Hindlimb muscle (tissue), 1 donor: ENCODE data around the gene SEMA4C. TPM values are rescaled to one million over a fixed set of nuclear protein-coding genes. Genes with fewer than 3 reads are reported as not detected.
"Not testable (repeated sequence)": the region's sequence is repeated elsewhere in the genome, so short reads cannot be mapped to it uniquely, and the experiment has no call there.

ENCODE experiments used
- DNase-seq: peaks from one replicate; pipeline ENCODE4 v3.0.0-alpha.2; 2013
- polyA plus RNA-seq: library from polyadenylated mRNA; unstranded; fragments of 120-200 nt; gene quantifications from one replicate; pipeline ENCODE4 v1.2.1, GENCODE V29; 2013; ENCODE audit not compliant: insufficient read length

Gene SEMA4C
- polyA plus RNA-seq, 1 donor, result 38.8 TPM

DNA sequence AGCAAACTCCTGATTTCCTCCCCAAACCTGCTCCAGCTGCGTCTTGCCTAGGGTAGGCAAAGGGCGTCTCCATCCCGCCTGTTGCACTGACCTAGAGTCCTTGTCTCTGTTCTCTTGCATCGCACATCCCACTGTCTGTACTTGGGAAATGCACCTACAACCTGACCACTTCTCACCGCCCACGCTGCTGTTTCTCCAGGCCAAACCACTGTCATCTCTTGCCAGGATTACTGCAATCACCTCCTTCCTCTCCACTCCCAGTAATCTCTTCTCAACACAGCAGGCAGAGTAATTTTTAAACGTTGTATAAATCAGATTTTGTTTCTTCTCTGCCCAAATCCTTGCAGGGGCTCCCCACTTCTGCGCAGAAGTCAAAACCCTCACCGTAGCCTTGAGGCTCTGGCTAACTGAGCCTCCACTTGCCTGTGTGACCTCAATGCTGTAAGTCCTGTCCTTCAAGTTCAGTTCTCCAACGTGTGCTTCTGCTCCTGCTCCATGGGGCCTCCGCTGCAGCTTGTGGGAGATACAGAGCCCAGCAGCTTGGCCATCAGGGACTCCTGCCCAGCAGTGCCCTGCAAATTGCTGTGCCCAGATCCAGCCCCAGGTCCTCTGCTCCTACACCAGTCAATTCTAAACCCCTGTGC is 27.7 kb upstream of the SEMA4C start:
- no peak for DNase-seq

DNA sequence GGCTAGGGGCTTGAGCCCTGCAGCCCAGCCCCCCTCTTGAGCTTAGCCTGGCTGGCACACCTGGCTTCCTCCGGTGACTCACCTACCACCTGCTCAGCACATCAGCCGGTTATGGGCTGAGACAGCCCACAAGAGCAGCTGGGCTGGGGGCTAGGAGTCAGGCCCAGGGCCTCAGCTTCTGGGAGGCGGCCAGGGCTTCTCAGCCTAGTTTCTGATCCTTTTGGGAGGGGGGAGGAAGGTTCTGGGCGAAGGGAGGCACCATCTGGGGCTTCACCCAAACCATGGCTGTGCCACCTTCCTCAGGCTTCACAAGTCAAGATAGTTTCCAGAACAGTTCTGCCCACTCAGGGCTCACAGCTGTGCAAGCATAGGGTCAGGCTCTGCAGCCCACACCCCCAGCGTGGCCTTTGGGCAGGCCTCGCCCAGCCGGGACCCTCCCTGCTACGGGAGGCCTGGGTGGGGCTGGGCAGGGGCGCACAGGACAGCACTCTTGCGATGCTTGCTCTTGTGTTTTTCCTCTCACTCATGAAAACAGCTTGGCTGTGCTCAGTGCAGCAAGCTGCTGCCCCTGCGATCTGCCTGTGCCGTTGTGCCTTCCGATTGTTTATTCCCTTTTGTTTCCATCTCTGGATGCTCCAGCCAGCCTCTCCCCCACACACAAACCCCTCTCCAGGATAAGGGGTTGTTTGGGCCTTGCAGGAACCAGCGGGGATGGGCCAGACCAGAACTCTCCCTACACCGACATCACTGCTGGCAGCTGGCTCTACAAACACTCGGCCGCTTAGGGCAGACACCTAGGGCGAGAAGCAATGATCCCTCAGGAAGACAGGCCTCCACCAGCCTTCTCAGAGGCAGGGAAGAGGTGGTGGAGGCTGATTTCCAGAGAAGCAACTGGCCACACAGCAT is 26.1 kb upstream of the SEMA4C start:
- DNase-seq, result no peak

DNA sequence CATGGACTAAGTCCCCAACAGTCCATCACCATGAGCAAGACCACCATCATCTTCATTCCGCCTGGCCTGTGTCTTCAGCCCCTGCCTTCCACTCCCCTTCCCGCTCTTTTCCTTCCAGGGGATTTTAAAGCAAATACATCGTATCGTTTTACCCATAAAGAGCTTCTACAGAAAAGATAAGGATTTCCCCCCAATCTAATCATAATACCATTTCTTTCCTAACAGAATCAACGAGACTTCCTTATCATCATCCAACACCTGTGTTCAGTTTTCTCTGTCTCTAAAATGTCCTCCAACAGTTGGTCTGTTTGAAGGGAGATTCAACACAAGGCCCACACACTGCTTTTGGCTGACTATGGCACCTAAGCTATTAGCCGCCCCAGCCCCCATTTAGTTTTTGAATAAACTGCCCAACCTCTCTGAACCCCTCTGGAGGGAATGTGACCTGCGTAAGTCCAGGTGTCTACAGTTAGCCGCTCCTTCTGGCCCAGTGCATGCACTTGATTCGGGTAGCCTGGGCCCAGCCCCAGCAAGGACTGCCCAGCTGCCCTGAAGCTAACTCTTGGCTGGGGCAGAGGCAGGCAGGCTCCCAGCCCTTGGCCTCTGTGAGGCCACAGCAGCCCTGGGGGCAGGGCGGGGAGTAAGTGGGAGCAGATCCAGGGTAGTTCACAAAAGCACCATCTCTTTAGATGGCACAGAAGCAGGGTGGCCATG is 25.3 kb upstream of the SEMA4C start:
- no peak for DNase-seq

DNA sequence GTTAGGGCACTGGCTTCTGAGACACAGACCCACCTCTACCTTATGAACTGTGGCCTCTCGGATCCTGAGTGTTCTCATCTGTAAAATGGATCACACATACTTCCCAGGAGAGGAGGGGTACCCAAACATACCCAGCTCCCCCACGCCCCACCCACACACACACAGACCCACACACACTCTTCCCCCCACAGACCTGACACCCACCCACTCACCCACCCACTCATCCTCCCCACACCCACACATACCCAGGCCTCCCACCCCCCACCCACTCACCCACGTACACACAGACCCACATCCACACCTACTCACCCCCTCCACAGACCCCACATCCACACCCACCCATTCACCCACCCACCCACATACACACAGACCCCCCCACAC is 24.3 kb upstream of the SEMA4C start:
- no peak for DNase-seq

DNA sequence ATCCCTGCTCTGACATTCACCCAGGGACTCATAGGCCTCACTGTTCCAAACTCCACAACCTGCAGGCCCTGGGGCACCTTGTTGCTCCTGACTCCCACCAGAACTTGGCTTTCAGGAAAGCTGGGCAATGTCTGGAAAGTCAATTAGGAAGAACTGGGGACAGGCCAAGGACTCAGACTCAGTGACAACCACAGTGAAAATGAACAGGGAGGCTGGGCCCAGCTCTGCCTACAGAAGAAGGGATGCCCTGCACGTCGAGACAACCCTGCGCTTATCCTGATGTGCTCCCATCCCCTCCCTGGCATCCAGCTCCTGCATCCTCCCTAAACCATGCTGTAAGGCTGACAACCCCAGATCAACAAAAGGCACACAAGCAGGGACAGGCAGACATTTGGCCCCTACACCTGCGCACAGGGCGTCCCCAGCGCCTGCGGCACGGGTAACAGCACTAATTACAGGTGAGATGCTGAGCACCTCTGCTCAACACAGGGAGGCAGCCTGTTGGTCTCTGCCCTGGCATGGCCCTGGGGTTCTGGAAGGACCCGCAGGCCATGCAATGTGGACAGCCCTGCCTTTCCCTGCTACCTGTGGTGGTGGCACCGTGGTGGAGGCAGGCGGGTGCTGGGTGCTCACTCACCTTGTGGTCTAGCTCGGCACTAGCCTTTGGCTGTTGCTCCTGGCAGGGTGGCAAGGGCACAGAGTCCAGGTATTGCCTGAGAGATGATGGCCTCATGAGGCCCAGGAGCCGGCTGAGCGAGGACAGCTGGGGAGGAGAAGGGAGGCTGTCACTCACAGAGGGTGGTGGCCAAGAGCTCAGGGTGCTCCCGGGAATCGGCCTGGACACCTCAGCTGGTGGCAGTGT is 23.6 kb upstream of the SEMA4C start:
- DNase-seq, result no peak

DNA sequence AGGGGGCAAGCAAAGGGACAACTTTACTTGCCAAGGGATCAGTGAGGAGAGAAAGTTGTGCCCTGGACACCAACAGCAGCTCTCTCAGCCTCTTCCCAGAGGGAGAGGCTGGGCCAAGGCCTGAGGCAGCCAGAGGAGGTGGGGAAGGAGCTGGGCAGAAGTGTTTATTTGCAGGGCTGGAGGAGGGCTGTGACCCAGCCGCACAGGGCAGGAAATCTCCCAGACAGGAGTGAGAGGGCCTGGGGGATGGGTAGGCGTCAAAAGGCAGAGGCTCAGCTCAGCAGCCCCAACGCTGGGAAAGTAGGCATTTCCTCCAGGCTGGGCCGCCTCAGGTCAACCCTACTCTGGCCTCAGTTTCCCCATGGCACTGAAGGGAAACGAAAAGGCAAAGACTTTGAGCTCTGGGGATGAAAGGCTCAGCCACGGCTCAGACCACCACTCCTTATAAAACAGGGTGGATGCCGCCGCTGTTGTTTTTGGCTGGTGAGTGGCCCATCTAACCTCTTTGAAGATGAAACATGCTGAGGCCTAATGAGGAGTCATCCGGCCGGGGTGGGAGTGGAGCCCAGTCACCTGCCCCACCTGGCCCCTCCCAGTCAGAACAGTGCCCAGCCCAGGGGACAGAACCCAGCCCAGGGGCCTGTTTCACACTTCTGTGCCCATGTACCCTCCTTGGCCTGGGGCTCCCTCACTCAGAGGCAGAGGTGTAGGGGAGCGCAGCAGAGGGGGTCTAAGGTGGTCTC is 21.9 kb upstream of the SEMA4C start:
- no peak for DNase-seq

DNA sequence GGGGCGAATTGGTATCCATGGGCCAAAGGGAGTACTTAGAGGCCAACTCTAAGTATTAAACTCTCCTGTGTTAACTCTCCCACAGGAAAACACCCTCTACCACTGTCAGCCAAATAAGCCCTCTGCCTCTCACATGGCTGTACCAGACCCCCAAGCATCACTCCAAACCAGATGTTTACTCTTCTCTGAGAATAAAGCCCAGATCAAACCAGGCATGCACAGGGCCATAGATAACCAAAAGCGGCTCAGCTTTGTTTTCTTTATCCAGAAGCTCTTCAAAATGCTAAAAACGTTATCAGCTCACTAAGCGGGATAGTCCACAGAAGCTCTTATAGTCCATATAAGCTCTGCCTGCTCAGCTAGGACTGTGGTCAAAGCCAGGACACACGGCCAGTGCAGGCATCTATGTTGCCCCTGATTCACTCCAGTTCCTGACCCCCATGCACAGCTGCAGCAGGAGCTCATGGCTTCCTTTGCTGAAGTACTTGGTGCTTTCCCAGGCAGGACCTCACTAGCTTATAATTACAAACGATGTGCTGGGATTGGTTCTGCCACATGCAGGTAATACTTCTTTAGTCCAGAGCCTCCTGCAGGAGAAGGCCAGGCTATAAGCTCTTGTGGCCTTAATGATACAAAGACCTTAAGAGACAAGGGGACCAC is 21.0 kb upstream of the SEMA4C start:
- DNase-seq, result no peak

DNA sequence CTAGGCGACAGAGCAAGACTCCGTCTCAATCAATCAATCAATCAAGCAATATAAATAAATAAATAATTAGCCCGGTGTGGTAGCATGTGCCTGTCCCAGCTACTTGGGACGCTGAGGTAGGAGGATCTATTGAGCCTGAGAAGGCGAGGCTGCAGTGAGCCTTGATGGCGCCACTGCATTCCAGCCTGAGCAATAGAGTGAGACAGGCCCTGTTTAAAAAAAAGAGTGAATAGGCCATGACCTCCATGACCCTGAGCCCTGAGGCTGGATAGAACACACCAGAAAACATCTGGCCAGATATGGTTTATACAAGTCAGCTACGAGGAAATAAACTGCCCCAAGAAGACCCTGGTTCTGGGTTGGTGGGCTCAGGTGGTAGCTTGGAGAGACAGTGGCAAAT is 20.4 kb upstream of the SEMA4C start:
- DNase-seq, result no peak

DNA sequence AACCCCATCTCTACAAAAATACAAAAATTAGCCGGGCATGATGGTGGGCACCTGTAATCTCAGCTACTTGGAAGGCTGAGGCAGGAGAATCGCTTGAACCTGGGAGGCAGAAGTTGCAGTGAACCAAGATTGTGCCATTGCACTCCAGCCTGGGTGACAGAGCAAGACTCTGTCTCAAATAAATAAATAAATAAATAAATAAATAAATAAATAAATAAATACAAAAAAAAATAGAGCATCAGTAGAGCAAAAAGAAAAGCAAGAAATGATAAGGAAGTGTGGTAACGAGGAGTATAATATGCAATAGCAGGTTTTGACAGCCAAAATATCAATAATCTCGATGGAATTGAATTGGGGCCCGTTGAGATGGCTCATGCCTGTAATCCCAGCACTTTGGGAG is 19.6 kb upstream of the SEMA4C start:
- DNase-seq, result not testable (repeated sequence)

DNA sequence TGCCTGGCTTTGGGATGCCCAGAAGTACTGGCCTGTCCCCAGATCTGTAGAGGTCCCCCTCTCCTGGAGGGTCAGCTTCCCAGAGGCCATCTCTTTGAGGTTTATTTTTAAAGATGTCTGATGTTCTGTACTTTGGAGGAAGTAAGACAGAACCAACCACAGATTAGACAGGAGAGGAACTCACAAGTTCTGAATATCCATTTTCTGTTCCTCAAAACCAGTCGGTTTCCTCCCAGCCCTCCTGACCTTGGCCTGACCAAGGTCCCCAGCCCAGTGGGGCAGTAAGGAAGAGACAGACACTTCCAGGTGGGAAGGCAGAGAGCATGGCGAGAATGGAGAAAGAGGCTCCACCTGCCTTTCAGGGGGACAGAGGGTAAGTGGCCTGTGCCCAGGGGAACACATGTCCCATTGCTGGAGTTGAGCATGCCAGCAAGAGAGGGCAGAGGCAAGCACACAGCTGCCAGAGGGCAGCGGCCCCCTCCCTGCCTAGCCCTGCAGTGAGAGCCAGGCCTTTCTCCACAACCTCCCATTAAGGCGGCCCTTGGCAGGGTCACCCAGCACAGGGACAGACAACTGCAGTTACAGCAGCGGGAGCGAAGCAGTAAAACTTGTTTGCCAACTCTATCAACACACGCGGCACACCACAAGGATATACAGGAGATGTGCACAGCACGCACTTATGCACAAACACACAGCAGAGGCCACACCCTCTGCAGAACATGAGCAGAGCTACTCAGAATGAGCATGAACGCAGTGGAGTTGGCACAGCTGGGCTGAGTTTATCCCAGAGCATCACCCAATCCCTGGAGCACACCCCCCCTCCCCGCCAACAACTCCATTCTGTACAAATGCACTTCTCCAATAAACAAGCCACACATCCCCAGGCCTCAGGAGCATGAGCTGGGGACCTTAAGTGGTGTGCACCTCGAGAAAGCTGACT is 18.5 kb upstream of the SEMA4C start:
- no peak for DNase-seq

DNA sequence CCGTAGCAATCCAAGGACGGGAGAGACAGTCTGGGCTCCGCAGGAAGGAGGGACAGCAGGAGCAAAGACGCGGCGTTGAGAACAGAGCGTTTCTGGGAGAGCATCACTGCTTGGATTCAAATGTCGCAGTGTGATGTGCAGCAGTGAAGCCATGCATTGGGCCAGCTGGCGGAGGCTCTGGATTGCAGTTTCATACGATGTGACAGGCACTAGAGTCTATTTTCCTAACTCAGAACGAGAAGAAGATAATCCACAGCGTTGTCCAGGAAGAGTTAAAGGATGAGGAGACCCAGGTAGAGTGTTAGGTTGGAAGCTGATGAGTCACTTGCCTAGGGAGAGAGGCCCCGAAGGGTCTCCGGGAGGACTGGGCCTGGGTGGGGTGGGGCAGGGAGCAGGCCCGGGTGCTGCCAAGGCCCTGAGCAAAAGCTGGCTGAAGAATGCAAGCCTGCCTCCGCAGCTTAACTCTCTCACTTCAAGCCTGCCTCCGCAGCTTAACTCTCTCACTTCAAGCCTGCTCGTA is 17.7 kb upstream of the SEMA4C start:
- DNase-seq, result peak; percentile 78

DNA sequence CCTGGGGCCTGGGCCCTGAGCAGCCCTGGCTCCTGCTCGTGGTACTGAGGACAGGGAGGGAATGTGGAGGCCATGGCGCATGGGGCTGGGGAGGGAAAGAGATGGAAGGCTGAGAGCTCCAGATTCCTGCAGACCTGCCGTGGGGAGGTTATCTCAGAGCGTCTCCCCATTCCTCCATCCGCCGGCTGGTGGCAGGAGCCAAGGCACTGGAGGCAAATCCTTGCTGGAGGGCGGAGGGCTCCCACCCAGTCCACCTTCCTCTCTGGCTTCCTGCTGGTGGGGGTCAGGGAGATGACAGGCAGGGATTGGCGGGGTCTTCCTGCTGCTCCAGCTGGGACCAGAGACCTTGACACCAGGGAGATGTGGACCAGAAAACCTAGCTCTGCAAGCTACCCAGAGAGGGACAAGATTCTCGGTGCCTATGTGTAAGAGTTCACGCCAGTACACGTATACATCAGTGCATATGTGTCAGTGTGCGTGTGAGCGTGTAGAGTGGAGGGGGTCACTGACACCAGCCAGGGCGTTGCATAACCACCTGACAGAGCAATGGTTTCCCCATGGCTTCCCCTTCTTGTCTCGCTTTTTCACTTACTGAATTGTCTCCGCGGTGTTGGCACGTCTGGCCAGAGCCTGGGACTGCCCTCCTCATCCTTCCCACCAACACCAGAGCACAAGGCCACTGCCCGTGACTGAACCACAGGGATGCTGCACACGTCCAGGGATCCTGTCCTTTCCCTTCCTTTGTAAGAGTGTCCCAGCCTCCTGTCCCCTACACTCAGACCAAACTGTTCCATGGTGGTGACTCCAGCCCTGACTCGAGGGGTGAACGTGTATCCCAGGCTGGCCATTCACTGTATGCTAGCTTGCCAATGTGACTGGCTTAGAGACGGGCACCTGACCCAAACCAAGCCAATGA is 15.8 kb upstream of the SEMA4C start:
- no peak for DNase-seq

DNA sequence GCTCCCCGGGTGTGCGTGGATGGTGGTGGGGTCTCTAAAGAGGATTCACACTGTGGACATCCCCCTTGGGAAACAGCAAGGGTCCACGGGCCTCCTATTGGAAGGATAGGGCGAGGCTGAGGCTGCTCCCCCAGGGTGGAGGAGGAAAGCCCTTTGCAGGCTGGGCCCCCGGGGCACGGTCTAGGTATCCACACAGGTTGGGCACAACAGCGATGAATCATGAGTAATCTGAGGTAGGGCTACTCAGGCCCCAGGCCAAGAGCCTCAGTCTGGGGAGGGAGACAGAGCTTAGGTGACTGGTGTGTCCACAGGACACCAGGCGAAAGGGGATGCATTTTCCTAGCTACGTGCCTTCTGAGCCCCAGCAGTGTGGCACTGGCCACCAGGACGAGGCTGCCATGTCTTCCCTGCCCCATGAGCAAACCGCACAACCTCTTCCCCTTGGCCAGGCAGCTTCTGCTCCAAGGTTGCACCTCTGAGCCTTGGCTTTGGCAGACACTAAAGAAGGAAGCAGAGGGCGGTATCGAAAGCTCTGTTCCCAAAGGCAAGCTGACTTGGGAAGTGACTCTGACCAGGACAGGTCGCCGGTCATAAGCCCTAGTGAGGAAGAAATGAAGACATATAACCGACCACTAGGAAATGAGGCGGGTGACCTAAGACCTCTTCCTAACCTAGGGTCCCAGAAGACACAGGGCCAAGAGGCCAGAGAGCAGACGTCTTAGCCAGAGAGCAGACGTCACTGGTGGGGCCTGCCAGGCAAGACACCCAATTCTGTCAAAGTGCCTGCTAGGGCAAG is 14.6 kb upstream of the SEMA4C start:
- no peak for DNase-seq

DNA sequence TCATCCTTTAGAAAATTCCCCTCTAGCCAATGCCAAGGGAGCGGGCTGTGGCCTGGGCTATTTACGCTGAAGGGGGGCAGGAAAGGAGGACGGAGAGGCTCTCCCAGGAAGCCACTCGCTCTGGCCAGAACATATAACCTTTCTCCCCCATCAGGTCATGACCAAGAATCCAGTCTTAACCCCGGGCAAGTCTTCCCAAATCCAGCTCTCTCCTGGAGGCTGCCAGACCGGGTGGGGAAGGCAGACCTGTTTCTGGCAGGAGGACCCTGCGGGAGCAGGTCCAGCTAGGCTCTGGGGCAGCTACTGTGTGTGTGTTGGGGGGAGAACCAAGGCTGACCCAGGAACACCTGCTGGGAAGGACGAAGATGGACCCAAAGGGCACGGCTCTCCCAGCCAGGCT is 13.4 kb upstream of the SEMA4C start:
- DNase-seq, result no peak

DNA sequence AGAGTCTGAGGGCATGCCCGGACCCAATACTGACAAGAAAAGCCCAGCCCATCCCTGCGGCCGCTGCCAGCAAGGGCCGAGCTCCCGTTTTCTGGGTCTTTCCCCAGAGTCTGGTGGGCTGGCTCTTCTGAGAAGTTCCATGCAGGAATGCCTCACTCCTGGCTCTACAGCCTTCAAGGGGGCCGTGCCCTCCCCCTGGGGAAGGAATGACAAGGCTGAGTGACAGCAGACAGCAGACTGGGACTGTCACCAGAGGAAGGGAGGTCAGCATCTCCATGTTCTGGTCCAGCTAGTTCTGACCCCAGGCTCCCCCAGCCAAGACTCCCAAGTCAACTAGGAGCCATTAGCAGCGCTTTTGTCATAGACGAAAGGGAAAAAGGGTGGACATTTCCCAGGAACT is 13.0 kb upstream of the SEMA4C start:
- no peak for DNase-seq

DNA sequence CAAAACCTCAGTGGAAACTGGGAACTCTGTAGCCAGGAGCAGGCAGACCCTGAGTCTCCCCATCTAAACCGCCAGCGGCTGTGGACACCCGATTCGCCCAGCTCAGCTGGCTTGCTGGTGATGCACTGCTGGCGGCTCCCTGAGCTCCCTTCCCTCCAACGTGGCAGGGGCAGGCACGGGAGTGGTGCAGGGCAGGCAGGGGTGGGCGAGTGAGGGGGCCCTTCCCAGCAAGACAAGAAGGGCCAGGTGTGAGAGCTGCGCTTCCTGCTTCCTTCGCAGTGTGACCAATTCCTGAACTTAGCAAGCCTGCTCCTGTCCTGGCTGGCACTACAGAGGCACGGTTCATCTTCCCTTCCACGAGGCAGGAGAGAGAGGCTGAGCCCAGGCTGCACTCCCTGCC is 12.3 kb upstream of the SEMA4C start:
- no peak for DNase-seq

DNA sequence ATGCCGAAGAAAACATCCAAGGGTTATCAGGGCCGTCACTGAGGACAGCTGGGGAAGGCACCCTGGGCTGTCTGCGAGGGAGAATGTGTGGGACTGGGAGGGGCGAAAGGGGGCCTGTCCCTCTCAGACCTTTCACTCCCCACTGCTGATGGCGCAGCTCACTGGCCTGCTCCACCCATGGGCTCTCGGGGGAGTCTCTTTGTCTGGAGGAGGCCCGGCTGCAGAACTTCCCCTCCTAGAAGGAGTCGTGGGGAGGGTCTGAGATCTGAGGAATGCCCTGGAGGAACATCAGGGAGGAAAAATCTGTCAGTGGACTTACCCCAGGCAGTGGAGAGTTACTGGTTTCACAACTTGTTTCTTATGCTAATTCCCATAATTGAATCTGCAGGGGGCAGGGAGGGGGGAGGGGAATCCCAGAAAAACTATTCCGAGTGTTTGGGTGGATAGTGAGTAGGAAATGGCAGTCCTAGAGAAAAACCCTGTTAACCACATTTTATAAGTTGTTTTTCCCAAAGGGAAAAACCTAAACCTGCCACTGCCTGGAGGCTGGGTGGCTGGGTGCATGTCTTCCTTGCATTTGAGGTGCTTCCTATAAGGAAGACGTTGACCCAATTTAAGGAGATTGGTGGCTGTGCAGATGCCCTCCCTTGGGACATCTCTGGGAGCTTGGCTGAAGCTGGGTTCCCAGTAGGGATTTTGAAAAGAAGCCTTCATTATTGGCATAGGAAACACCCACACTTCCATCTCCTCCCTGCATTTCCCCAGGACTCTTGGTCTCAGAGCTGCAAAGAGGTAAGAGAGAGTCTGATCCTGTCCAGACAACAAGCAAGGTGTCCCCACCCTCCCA is 11.7 kb upstream of the SEMA4C start:
- DNase-seq, result no peak
